ENCODE measurements around the gene CD22. TPM values are rescaled to one million over a fixed set of nuclear protein-coding genes. Genes with fewer than 3 reads are reported as not detected.

Gene CD22
- total and polyA plus RNA-seq, 7 donors, result 0.11 to 3.2 (median 0.32) TPM

DNA sequence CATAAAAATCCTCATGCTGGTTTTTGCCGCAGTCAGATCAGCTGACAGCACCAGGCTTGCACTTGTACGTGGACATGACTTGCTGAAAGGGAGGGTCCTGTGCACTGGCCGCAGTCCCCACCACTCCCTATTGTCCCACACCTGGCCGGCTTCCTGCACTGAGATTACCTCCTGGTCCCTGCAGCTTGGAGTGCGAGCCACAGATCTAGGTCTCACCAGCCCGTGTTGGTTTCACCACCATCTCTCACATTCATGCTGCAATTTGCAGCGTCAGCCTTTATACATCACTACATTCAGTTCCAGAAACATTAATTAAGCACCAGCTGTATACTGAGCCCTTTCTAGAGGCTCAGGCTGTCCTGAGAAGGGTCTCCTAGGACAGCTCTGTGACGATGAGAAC, 15.0 kb upstream of the CD22 start:
- Histone ChIP-seq H3K4me1 (no peaks in the 10 kb centered on the region), H3K27me3 (ENCODE audit: insufficient read depth in 3 of 3, low read length in 2 of 3) (peaks cover 0 to 13% (median 8%) of the 10 kb centered on the region in 3 donors), H3K27ac (no peak overlapping the region), H3K9me3 (no peaks in the 10 kb centered on the region), H3K4me3 (no peak overlapping the region), H3K36me3 (ENCODE audit: insufficient read depth in 1 of 2, low read depth in 1 of 2) (no peaks in the 10 kb centered on the region)
- 75 to 82% (median 78%) methylated on average over 8 of the region's 8 CpGs for WGBS, 3 donors
- ATAC-seq, result no peak
- intact Hi-C loops (cut with DNase I), result no loop called here
- no peak for TF ChIP-seq CTCF (IDR thresholded peaks at IDR 0.05)
- DNase-seq, result peak in 1 of 2 donors; percentile 12

- Histone ChIP-seq H3K27ac (no peak overlapping the region), H3K4me3 (no peak overlapping the region), H3K4me1 (no peaks in the 10 kb centered on the region), H3K9me3 (no peaks in the 10 kb centered on the region), H3K27me3 (ENCODE audit: insufficient read depth in 3 of 3, low read length in 2 of 3) (peaks cover 0 to 16% (median 8%) of the 10 kb centered on the region in 3 donors), H3K36me3 (ENCODE audit: insufficient read depth in 1 of 2, low read depth in 1 of 2) (no peaks in the 10 kb centered on the region)
- no peak for DNase-seq
- no peak for ATAC-seq
- intact Hi-C loops (cut with DNase I), result no loop called here
- 57 to 77% (median 60%) methylated on average over 10 of the region's 10 CpGs for WGBS, 3 donors
- no peak for TF ChIP-seq CTCF (IDR thresholded peaks at IDR 0.05)
Measured at GRCh38 chr19:35314858-35315470, 14.0 kb upstream of the CD22 start.

DNA sequence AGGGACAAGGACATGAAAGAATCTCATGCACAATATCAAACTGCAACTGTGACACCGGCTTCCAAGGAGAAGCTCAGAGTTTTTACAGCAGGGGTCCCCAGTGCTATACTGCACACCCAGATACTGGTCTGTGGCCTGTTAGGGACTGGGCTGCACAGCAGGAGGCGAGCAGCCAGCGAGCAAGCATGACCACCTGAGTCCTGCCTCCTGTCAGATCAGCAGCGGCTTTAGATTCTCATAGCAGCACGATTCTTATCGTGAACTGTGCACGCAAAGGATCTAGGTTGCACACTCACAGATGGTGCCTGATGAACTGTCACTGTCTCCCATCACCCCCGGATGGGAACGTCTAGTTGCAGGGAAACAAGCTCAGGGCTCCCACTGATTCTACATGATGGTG, 13.1 kb upstream of the CD22 start:
- H3K4me1 ChIP-seq, result no peaks in the 10 kb centered on the region
- H3K27me3 ChIP-seq (ENCODE audit: insufficient read depth in 3 of 3, low read length in 2 of 3), result peaks cover 0 to 16% (median 15%) of the 10 kb centered on the region in 3 donors
- intact Hi-C loops (cut with DNase I), result no loop called here
- no peak overlapping the region for H3K4me3 ChIP-seq
- ATAC-seq (no peak), DNase-seq (no peak)
- H3K9me3 ChIP-seq, result no peaks in the 10 kb centered on the region
- no peak for TF ChIP-seq CTCF (IDR thresholded peaks at IDR 0.05)
- WGBS, 3 donors, result 70 to 78% (median 71%) methylated on average over 9 of the region's 9 CpGs
- H3K36me3 ChIP-seq (ENCODE audit: insufficient read depth in 1 of 2, low read depth in 1 of 2), result no peaks in the 10 kb centered on the region
- no peak overlapping the region for H3K27ac ChIP-seq

DNA sequence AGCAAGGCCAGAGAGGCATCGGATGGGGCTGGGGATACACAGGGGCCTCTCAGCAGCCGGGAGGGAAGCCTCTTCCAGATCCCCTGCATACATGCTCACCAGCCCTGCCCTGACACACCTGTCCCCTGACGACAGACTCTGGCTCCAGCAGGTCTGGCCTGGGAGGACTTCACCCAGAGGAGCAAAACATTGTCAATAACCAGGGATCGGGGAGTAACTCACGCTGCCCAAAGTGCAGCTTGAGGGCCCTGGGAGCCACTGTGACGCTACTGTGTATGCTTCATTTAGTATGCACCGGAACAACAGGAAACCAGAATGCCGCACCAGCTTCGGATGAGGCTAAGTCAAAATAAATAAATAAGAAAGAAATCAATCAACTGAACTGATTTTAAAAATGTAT, 12.4 kb upstream of the CD22 start:
- intact Hi-C loops (cut with DNase I), result no loop called here
- ATAC-seq (no peak), DNase-seq (no peak)
- no peaks in the 10 kb centered on the region for H3K36me3 ChIP-seq (ENCODE audit: insufficient read depth in 1 of 2, low read depth in 1 of 2)
- no peaks in the 10 kb centered on the region for H3K4me1 ChIP-seq
- 67 to 73% (median 73%) methylated on average over 9 of the region's 9 CpGs for whole genome bisulfite sequencing, 3 donors
- H3K9me3 ChIP-seq, result no peaks in the 10 kb centered on the region
- H3K27me3 ChIP-seq (ENCODE audit: insufficient read depth in 3 of 3, low read length in 2 of 3), result peaks cover 0 to 16% (median 15%) of the 10 kb centered on the region in 3 donors
- H3K27ac ChIP-seq, result no peak overlapping the region
- no peak overlapping the region for H3K4me3 ChIP-seq
- no peak for TF ChIP-seq CTCF (IDR thresholded peaks at IDR 0.05)

All from psoas muscle (tissue), 8 donors.